ENCODE data around the gene MTM1.

Gene MTM1

DNA sequence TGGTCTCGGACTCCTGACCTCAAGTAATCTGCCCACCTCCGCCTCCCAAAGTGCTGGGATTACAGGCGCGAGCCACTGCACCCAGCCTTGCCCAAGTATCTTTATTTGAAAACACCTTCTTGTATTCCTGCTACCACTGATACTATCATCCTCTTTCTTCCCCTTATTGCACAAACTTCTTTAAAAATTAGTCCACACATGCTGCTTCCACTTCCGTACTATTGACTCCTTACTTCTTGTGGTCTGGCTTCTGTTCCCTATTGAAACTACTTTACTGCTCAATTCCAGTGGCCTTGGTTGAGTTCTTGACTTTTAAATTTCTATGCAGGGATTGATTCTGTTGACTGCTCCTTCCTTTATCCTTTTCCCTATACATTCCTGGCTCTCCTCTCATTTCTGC, 38.8 kb downstream of the MTM1 start:
- DNase-seq, result no peak

GRCh38 chrX:150610043-150610442, 41.6 kb downstream of the MTM1 start:
- no peak for DNase-seq

DNA sequence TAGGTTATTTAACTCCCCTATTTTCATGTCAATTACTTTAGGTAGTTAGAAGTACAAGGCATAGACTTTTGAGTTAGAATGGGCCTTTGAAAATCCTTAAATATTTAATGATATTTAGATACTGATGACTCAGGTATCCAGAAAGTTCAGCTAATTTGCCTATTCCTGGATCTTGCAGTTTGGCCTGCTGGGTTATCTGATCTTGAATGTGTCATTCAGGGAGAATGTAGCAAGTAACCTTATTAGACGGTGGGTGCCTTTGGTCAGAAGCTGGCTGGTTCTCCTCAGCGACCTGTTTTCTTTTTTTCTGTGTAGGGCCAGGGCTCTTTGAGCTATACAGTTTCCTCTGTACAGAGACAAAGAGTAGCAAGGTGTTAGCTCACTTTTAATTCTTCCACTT, 42.0 kb downstream of the MTM1 start:
- no peak for DNase-seq

GRCh38 chrX:150615356-150615755, 46.9 kb downstream of the MTM1 start:
- no peak for DNase-seq

GRCh38 chrX:150616179-150616862, 47.9 kb downstream of the MTM1 start:
- no peak for DNase-seq

- DNase-seq, result no peak
Measured at GRCh38 chrX:150616863-150617198, 48.4 kb downstream of the MTM1 start.

- no peak for DNase-seq
Measured at GRCh38 chrX:150621652-150622051, 53.2 kb downstream of the MTM1 start.

DNA sequence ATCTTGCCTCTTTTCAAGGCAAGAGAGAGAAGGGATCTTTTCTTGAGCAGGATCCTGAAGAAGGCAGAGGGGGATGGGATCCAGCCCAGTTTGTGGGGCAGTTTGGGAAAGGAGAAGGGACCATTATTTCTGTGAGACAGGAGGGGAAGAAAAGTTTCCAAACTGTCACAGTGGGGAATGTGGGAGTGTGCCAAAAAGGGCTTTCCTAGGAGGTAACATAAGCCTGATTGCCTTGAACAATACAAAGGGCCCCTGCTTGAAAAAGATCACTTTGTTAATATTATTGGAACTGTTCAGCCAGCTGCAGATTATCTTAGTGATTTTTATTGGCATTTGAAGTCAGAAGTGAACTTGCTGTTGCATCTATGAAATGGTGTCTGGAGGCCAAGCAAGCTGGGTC, 55.2 kb downstream of the MTM1 start:
- no peak for DNase-seq

- no peak for DNase-seq
Measured at GRCh38 chrX:150625097-150625496, 56.7 kb downstream of the MTM1 start.

DNA sequence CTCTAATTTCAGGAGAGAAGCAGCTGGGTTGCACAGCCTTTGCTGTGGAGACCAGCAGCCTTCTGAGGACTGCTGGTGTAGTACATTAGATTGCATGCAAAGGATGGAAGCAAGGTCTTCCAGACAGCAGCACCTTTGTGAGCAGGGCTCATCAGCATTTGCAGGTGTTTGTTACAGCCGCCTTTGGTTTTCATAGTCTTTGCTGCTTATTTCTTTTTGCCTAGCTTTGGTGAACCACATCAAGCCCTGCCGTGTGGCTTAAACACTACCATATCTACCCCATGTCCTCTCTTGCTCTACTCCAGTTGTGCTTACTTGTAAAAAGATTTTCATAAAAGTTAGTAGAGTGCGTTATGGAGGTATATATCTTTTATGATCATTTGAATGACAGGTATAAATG, 57.5 kb downstream of the MTM1 start:
- DNase-seq, result no peak

GRCh38 chrX:150627957-150628356, 59.5 kb downstream of the MTM1 start:
- no peak for DNase-seq

DNA sequence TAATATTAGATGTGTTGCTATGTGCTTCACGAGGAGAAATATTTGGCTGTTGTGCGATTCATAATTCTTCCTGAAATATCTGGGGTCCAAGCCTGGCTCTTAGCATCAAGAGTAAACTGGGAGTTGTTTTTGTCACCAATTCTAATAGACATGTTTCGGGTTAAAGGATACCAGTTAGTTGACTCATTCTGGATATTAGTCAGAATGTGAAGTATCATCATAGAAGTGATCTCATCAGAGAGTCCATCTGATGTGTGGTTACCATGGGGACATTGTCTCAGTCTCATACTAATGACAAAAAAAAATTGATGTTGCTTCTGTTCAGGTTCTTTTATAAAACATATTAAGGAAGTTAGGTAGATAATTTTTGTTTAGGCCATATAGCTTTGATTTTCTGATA, 67.5 kb downstream of the MTM1 start:
- DNase-seq, result no peak

DNA sequence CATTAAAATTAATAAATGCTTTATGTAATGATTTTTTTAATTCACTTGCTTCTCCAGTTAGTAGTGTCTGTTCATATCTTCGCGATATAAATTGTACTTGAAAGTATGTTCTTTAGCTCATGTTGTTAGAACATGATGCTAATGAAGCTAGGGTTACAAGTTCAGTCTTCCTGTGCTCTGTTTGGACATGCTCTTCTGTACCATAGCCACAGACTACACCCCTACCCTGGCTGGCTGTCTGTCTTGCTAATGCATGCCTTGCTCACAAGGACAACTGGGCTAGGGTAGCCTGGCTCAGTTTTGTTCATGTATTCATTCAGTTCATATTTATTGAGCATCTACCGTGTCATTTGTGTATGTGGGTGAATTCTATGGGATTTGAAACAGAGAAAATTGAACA, 74.0 kb downstream of the MTM1 start:
- DNase-seq, result no peak

DNA sequence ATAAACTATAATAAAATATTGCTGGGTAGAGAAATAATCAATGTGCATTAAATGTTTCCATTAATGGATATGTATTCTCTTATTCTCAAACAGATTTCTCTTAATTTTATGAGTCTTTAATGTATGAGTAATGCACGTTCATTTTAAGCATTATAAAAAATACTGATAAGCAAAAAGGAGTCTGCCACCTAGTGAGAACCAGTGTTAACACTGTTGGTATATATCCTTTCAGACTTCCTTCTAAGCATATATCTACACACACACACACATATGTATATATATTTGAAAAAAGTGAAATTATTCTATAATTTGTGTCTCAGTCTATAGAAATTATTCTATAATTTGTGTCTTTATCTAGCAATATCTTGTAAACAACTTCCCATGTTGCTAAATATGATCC, 74.8 kb downstream of the MTM1 start:
- no peak for DNase-seq

DNA sequence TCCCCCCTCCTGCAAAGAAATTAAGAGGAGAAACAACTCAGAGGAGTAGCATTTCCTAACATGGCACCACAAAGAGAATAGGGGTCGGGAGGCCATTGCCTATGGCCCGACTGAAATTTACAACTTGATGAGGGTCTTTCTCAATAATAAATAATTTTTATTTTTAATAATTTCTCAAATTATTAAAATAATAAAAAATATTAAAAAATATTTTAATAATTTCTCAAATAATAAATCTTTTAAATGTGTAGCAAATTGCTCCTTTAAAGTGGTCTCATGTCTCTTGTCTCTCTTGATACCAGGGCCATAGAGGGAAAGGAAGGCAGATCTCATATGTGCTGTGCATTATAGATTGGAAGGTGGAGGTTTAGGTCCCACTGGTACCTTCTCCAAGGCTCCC, 75.5 kb downstream of the MTM1 start:
- no peak for DNase-seq

GRCh38 chrX:150644422-150644821, 76.0 kb downstream of the MTM1 start:
- DNase-seq, result no peak

DNA sequence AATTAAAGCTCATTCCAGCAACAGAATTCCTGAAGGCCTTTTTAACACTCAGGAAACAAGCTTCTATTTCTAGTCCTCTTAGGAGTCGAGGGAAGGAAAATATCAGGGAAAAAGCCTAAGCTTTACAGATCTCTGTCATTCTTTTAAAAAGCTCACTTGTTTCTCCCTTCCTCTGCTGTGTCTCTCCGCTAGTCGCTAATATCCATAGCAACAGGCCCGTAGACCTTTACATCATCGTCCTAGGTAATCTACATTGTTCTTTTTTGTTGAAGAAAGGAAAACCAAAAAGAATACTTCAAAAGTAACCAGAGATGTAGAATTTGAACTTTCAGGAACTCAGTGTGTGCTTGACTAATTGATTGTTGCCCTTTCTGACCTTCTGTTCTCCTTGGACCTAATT, 78.9 kb downstream of the MTM1 start:
- DNase-seq, result no peak

GRCh38 chrX:150648296-150648940, 80.0 kb downstream of the MTM1 start:
- DNase-seq, result no peak

DNA sequence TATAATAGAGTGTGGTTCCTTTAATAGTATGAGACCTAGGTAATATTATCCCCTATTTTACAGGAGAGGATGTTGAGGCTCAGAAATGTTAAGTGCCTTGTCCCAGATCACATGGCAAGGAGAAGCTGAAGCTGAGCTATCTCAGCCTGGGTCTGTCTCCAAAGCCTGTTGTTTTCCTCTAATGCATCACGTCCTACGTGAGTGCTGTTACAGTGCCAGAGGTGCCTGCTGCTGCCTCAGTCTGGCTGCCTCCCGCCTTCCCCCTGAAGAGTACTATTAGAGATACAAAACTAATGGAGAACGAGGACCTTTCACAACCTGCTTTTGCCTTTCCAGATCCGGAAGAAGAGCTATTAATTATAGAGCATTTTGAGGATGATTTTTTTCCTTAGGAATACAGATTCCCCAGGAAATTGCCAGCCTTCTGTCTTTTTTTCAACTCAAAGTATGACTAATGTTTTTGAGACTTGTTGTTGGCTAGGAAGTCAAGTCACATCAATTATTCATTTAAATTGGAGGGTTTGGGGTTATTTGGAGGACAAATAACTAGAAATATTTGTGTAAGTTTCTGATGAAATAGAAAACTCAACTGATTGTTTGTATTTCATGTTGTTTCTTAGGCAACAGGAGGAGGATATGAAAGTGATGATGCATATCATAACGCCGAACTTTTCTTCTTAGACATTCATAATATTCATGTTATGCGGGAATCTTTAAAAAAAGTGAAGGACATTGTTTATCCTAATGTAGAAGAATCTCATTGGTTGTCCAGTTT, 80.9 kb downstream of the MTM1 start:
- DNase-seq, result no peak

DNA sequence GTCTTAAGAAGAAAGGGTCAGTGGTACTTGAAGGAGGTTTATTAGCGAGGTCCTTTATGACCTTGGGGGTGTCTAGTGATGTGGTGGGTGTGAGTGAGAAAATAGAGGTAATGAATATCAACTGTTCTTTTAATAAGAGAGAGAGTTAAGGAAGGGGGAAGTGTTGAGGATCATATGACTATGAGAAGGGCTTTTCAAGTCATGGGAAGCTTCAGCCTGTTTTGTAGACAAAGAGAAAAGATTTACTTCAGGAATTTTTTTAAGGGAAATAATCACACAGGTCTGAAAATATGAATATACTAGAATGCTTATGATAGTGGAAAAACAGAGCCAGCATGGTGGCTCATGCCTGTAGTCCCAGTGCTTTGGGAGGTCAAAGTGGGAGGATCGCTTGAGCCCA, 83.5 kb downstream of the MTM1 start:
- no peak for DNase-seq

DNA sequence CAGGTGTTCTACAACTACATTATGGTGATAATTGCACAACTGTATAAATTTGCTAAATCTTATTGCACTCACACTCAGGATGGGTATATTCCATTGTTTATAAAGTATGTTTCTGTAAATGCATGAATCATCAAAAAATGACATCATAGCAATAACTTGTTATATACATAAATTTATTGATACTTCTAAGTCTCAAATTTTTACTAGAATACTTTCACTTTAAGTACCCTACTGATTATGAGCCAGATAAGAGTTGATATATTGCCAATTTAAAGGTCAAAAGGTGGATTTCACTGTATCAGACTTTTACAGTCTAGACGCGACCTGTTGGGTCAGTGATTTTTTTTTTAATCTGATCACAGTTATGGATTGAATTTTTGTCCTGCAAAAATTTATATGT, 87.4 kb downstream of the MTM1 start:
- no peak for DNase-seq

GRCh38 chrX:150663073-150663472, 94.7 kb downstream of the MTM1 start:
- no peak for DNase-seq

DNA sequence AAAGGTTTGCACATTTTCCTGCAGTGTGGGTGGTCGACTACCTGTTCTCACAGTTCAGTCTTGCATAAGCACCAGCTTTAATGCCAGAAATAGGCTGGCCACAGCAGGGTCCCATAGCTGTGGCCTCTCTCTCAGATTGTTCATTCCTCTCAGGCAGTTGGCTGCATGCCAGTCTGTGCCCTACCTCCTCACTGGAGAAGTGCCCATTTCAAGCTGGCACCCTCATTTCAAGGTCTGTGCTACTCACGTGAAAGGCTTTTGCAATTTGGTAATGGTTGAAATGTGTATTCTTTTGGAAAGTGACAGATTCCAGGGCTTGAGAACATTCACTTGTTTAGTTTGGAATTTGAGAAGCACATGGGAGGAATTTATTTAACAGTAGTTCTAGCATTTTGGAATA, 95.9 kb downstream of the MTM1 start:
- no peak for DNase-seq

DNA sequence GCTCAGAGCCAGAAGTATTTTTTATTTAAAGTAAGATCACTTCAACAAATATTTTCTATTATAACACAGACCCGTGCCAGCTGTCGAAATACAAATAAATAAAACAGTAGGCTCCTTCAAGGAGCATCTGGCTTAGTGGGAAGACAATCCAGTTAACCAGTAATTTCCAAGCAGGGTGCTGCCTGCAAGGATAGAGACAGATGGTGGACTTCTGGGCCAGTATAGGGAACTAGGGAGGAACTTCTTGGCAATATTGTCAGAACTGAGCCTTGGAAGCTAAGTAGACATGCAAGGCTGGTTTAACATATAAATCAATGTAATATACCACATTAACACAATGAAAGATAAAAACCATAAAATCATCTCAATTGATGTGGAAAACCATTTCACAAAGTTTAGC, 107.8 kb downstream of the MTM1 start:
- no peak for DNase-seq

- no peak for DNase-seq
Measured at GRCh38 chrX:150680974-150681373, 112.6 kb downstream of the MTM1 start.
